GM12878 (cell line): ENCODE measurements around the gene THY1. TPM values are rescaled to one million over a fixed set of nuclear protein-coding genes. Genes with fewer than 3 reads are reported as not detected.

ENCODE experiments used
- ATAC-seq: fragments of 200-7000 bp; cut with Tn5 transposase; 3 replicates; pipeline ENCODE4 v1.9.1; 2020; ENCODE audit warnings: mild to moderate bottlenecking, moderate library complexity
- BruUV-seq: library from RNA; stranded (reverse); fragments of 400-500 nt; replicated peaks from 2 replicates; lab custom pipeline; 2021; lab: Mats Ljungman, UMichigan
- CTCF ChIA-PET: fragments of 300-600 bp; sonication (Branson Sonifier 250); formaldehyde crosslinking; extraction: SDS; loops from one replicate; lab custom pipeline; 2021; ENCODE audit warnings: inconsistent platforms; lab: Yijun Ruan, JAX
- POLR2A ChIA-PET: fragments of 350-600 bp; formaldehyde crosslinking; extraction: SDS; loops from one replicate; lab custom pipeline; 2021; ENCODE audit warnings: inconsistent platforms; lab: Charles Lee
- RAD21 ChIA-PET: fragments of 300-600 bp; sonication (Branson Sonifier 250); formaldehyde crosslinking; loops from one replicate; lab custom pipeline; 2023; ENCODE audit warnings: antibody characterized with exemption; ENCODE audit not compliant: unreplicated experiment; lab: Charles Lee
- SMC1A ChIA-PET: fragments of 300-600 bp; sonication (Branson Sonifier 250); formaldehyde crosslinking; loops from one replicate; lab custom pipeline; 2023; ENCODE audit not compliant: unreplicated experiment, uncharacterized antibody; lab: Charles Lee
- DNase-seq: peaks from one replicate; pipeline ENCODE4 v3.0.0-alpha.2; 2011; ENCODE audit warnings: low read depth, low spot score
- FAIRE-seq: peaks from 3 replicates; lab custom pipeline; 2011; peaks lifted over from hg19 to GRCh38; lab: Jason Lieb, UNC
- H2AFZ ChIP-seq: 2 replicates; pipeline ENCODE4 v1.6.0; 2011; ENCODE audit warnings: low read depth, low read length, control low read depth; ENCODE audit not compliant: control insufficient read depth
- H3K27ac ChIP-seq: 2 replicates; pipeline ENCODE4 v1.5.1; 2011; ENCODE audit warnings: control low read depth; ENCODE audit not compliant: control insufficient read depth, insufficient read depth
- H3K27me3 ChIP-seq, 2 experiments: replicated peaks in 1 of 2; 2 replicates each; pipeline versions ENCODE4 v1.6.0 to v1.6.1; 2011; ENCODE audit warnings: low read length in 1 of 2; ENCODE audit not compliant: control insufficient read depth in 2 of 2, insufficient read depth in 2 of 2
- H3K36me3 ChIP-seq, 2 experiments: 2 replicates each; pipeline ENCODE4 v1.5.1; 2011; ENCODE audit warnings: low read length in 1 of 2; ENCODE audit not compliant: control insufficient read depth in 2 of 2, insufficient read depth in 2 of 2
- H3K4me1 ChIP-seq: 2 replicates; pipeline ENCODE4 v1.6.1; 2011; ENCODE audit warnings: mild to moderate bottlenecking, low read length, moderate library complexity, mixed read lengths; ENCODE audit not compliant: control insufficient read depth, insufficient read depth
- H3K4me2 ChIP-seq: 2 replicates; pipeline ENCODE4 v1.6.0; 2011; ENCODE audit warnings: control low read depth; ENCODE audit not compliant: control insufficient read depth, insufficient read depth
- H3K4me3 ChIP-seq: fragments of 200-600 bp; sonication (generic); 2 replicates; pipeline ENCODE4 v1.5.1; 2016
- H3K79me2 ChIP-seq: 2 replicates; pipeline ENCODE4 v1.6.0; 2011; ENCODE audit warnings: low read length; ENCODE audit not compliant: control insufficient read depth, insufficient read depth
- H3K9ac ChIP-seq: 2 replicates; pipeline ENCODE4 v1.8.0; 2011; ENCODE audit warnings: low read length, control low read depth, mixed read lengths; ENCODE audit not compliant: control insufficient read depth, insufficient read depth
- H3K9me3 ChIP-seq: replicated peaks from 3 replicates; pipeline ENCODE4 v1.5.1; 2011; ENCODE audit warnings: mild to moderate bottlenecking, low read length; ENCODE audit not compliant: control insufficient read depth, insufficient read depth
- H4K20me1 ChIP-seq: 2 replicates; pipeline ENCODE4 v1.6.0; 2011; ENCODE audit not compliant: control insufficient read depth, insufficient read depth
- BACH1 ChIP-seq: fragments of 450-650 bp; IDR thresholded peaks from 2 replicates; pipeline ENCODE4 v1.6.1; 2017; ENCODE audit warnings: mild to moderate bottlenecking, borderline replicate concordance
- BHLHE40 ChIP-seq, 2 experiments: fragments of 450-650 bp in 1 of 2; IDR thresholded peaks; 2 replicates each; pipeline ENCODE4 v1.6.1; 2011 to 2017; ENCODE audit warnings: low read depth in 2 of 2, borderline replicate concordance in 1 of 2, improper control_type of control experiment in 1 of 2, low read length in 1 of 2, mild to moderate bottlenecking in 1 of 2
- EED ChIP-seq: sonication (generic); IDR thresholded peaks from 2 replicates; pipeline ENCODE4 v1.6.1; 2016; ENCODE audit warnings: antibody characterized with exemption, low read depth
- PAX8 ChIP-seq: fragments of 450-650 bp; IDR thresholded peaks from 2 replicates; pipeline ENCODE4 v1.6.1; 2017; ENCODE audit warnings: mild to moderate bottlenecking, moderate library complexity
- SMC3 ChIP-seq: IDR thresholded peaks from 2 replicates; pipeline ENCODE4 v1.6.1; 2011; ENCODE audit warnings: low read length, improper control_type of control experiment, borderline replicate concordance
- SUZ12 ChIP-seq: fragments of 200-600 bp; sonication (generic); IDR thresholded peaks from one replicate; pipeline ENCODE4 v1.6.1; 2018; ENCODE audit warnings: antibody characterized with exemption, mild to moderate bottlenecking; ENCODE audit not compliant: unreplicated experiment
- ZNF274 ChIP-seq: IDR thresholded peaks from one replicate; pipeline ENCODE4 v1.8.0; 2011; ENCODE audit not compliant: insufficient read length, insufficient read depth
- WGBS: methylation state at CpG from one replicate; pipeline ENCODE4 v1.1.6; 2016; ENCODE audit warnings: low lambda C conversion rate; ENCODE audit not compliant: insufficient replicate concordance, insufficient coverage; ENCODE audit errors: missing lambda C conversion rate; 5-methylcytosine and 5-hydroxymethylcytosine counted together
- in situ Hi-C: fragments of 300-500 bp; cut with MboI; formaldehyde crosslinking; loops from 9 replicates; pipeline ENCODE4 v1.14.3; 2018; ENCODE audit warnings: mixed read lengths
- intact Hi-C: fragments of 100-400 bp; cut with micrococcal nuclease; formaldehyde crosslinking; loops from one replicate; pipeline ENCODE4 v1.14.2; 2022; ENCODE audit not compliant: unreplicated experiment
- polyA plus RNA-seq, 11 experiments: library from polyadenylated mRNA; depleted of rRNA in 4 of 11; unstranded in 6 of 11; stranded (reverse) in 5 of 11; fragments of >200 nt; fragmentation: Nextera tagmentation in 4 of 11; fragmentation: Illumina TruSeq in 1 of 11; extraction: Ambion mirVana in 4 of 11; extraction: Trizol in 1 of 11; gene quantifications; 1 replicate in 1 of 11; 2 replicates in 10 of 11; pipeline versions ENCODE4 v1.2.1 to v1.2.3, GENCODE V29; 2011 to 2016; ENCODE audit warnings: inconsistent platforms in 2 of 11, missing spikeins in 2 of 11, low read depth in 1 of 11
- total RNA-seq, 4 experiments: library from RNA; depleted of rRNA in 3 of 4; stranded (reverse); fragments of >200 nt in 3 of 4; fragmentation: Illumina TruSeq in 1 of 4; extraction: Trizol in 1 of 4; gene quantifications; 2 replicates each; pipeline versions ENCODE4 v1.2.1 to v1.2.3, GENCODE V29; 2013 to 2021
- TF ChIP-seq, protein P1 (sequence below): fragments of 450-650 bp; conservative IDR thresholded peaks from 2 replicates; pipeline ENCODE4 v1.6.1; 2017; ENCODE audit warnings: mild to moderate bottlenecking, moderate library complexity
- TF ChIP-seq, protein P2 (sequence below): fragments of 450-650 bp; IDR thresholded peaks from 2 replicates; pipeline ENCODE4 v1.6.1; 2018; ENCODE audit warnings: borderline replicate concordance, mild to moderate bottlenecking; ENCODE audit not compliant: partially characterized antibody

The THY1 gene
- total and polyA plus RNA-seq, 10 of the 15 experiments (the other 5 are each of a cell fraction or from before 2014, with no cell fraction given) = 0.86 to 20.1 (median 3.2) TPM

DNA sequence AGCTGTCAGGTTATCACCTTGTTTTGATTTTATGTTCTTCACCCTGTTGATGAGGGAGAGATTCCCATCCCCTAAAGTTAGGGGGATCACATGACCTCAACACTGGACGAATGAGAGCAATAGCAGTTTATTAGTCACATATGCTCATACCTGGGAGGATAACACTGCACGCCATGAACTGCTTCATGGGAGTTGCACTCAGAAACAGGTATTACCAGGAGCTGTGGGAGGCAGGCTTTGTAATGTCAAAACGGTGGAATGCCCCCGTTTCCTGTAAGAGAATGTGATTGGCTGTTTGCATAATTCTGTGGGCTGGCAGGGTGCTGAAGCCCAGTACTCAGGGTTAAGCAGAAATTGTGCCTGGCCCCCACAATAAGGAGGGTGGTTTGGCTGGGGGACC lies 3.2 kb upstream of the THY1 start:
- SMC1A ChIA-PET = interaction anchor here (1.2 kb wide), 1 partner anchor 8 kb away, joined by 3 read pairs; no protein-coding TSS in a partner anchor
- no peak for TF ChIP-seq BHLHE40 (IDR thresholded peaks at IDR 0.05; ENCODE audit: borderline replicate concordance in 1 of 2, low read depth in 2 of 2, low read length in 1 of 2)
- no peak for TF ChIP-seq BACH1
- TF ChIP-seq SUZ12 = no peak
- TF ChIP-seq EED = no peak
- TF ChIP-seq SMC3 = no peak
- TF ChIP-seq, protein P1, sequence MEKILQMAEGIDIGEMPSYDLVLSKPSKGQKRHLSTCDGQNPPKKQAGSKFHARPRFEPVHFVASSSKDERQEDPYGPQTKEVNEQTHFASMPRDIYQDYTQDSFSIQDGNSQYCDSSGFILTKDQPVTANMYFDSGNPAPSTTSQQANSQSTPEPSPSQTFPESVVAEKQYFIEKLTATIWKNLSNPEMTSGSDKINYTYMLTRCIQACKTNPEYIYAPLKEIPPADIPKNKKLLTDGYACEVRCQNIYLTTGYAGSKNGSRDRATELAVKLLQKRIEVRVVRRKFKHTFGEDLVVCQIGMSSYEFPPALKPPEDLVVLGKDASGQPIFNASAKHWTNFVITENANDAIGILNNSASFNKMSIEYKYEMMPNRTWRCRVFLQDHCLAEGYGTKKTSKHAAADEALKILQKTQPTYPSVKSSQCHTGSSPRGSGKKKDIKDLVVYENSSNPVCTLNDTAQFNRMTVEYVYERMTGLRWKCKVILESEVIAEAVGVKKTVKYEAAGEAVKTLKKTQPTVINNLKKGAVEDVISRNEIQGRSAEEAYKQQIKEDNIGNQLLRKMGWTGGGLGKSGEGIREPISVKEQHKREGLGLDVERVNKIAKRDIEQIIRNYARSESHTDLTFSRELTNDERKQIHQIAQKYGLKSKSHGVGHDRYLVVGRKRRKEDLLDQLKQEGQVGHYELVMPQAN = no peak
- no peak for TF ChIP-seq ZNF274
- TF ChIP-seq, protein P2, sequence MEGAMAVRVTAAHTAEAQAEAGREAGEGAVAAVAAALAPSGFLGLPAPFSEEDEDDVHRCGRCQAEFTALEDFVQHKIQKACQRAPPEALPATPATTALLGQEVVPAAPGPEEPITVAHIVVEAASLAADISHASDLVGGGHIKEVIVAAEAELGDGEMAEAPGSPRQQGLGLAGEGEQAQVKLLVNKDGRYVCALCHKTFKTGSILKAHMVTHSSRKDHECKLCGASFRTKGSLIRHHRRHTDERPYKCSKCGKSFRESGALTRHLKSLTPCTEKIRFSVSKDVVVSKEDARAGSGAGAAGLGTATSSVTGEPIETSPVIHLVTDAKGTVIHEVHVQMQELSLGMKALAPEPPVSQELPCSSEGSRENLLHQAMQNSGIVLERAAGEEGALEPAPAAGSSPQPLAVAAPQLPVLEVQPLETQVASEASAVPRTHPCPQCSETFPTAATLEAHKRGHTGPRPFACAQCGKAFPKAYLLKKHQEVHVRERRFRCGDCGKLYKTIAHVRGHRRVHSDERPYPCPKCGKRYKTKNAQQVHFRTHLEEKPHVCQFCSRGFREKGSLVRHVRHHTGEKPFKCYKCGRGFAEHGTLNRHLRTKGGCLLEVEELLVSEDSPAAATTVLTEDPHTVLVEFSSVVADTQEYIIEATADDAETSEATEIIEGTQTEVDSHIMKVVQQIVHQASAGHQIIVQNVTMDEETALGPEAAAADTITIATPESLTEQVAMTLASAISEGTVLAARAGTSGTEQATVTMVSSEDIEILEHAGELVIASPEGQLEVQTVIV = no peak
- no peak for TF ChIP-seq PAX8
- no peaks in the 10 kb centered on the region for H3K36me3 ChIP-seq
- H3K4me3 ChIP-seq = no peak overlapping the region
- H3K4me1 ChIP-seq = peaks cover 4% of the 10 kb centered on the region
- POLR2A ChIA-PET = no interaction called here
- no peak for DNase-seq
- no peak for FAIRE-seq
- RAD21 ChIA-PET = no interaction called here
- H3K79me2 ChIP-seq = no peaks in the 10 kb centered on the region
- no peak overlapping the region for H3K9ac ChIP-seq
- no peaks in the 10 kb centered on the region for H3K9me3 ChIP-seq
- no peaks in the 10 kb centered on the region for H4K20me1 ChIP-seq
- no peak overlapping the region for H3K4me2 ChIP-seq
- CTCF ChIA-PET = interaction anchor here (0.6 to 2.1 kb wide), 7 partner anchors 9 to 663 kb away, joined by 3 to 4 read pairs (median 3); no protein-coding TSS in a partner anchor
- intact Hi-C loops = no loop called here
- no TSS peak for BruUV-seq
- WGBS = 0% methylated on average over 4 of the region's 4 CpGs
- ATAC-seq = no peak
- peaks cover 5 to 16% of the 10 kb centered on the region in 2 experiments; a peak in 3 of 4 replicates for H3K27me3 ChIP-seq
- in situ Hi-C loops = no loop called here
- no peak overlapping the region for H2AFZ ChIP-seq
- no peak overlapping the region for H3K27ac ChIP-seq
